ENCODE data around the gene ASB7.

DNA sequence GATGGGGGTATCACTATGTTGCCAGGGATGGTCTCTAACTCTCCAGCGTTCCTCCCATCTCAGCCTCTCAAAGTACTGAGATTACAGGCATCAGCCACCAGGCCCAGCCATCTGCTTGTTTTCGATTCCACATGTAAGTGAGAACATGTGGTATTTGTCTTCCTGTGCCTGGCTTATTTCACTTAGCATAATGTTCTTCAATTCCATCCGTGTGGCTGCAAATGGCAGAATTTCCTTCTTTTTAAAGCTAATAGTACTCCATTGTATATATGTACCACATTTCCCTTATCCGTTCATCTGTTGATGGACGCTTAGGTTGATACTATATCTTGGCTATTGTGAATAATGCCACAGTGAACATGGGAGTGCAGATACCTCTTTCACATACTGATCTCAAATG, 70.6 kb downstream of the ASB7 start:
- TF ChIP-seq, protein P1, sequence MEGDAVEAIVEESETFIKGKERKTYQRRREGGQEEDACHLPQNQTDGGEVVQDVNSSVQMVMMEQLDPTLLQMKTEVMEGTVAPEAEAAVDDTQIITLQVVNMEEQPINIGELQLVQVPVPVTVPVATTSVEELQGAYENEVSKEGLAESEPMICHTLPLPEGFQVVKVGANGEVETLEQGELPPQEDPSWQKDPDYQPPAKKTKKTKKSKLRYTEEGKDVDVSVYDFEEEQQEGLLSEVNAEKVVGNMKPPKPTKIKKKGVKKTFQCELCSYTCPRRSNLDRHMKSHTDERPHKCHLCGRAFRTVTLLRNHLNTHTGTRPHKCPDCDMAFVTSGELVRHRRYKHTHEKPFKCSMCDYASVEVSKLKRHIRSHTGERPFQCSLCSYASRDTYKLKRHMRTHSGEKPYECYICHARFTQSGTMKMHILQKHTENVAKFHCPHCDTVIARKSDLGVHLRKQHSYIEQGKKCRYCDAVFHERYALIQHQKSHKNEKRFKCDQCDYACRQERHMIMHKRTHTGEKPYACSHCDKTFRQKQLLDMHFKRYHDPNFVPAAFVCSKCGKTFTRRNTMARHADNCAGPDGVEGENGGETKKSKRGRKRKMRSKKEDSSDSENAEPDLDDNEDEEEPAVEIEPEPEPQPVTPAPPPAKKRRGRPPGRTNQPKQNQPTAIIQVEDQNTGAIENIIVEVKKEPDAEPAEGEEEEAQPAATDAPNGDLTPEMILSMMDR (IDR thresholded peaks at IDR 0.05): no peak
- TF ChIP-seq POLR2A (IDR thresholded peaks at IDR 0.05) (no peak), EP300 (IDR thresholded peaks at IDR 0.05) (no peak)
